Lower lobe of right lung (tissue), 2 donors: Measurements from ENCODE around the gene C2orf81. TPM values are rescaled to one million over a fixed set of nuclear protein-coding genes. Genes with fewer than 3 reads are reported as not detected.
"Not testable (repeated sequence)": the region's sequence is repeated elsewhere in the genome, so short reads cannot be mapped to it uniquely, and the experiment has no call there.

ENCODE experiments used
- ATAC-seq, 2 donors: fragments of 200-7000 bp; cut with Tn5 transposase; one replicate each; pipeline ENCODE4 v1.9.1; 2020 to 2022; ENCODE audit warnings: mild to moderate bottlenecking in 2 of 2, moderate library complexity in 2 of 2
- DNase-seq: peaks from one replicate; pipeline ENCODE4 v3.0.0-alpha.2; 2020
- H3K27ac ChIP-seq: fragments of 200-600 bp; one replicate; pipeline ENCODE4 v1.8.0; 2022
- H3K27me3 ChIP-seq: fragments of 200-600 bp; one replicate; pipeline ENCODE4 v1.8.0; 2022; ENCODE audit warnings: low read depth
- H3K36me3 ChIP-seq: fragments of 200-600 bp; one replicate; pipeline ENCODE4 v1.8.0; 2022; ENCODE audit warnings: mild to moderate bottlenecking
- H3K4me1 ChIP-seq: fragments of 200-600 bp; one replicate; pipeline ENCODE4 v1.8.0; 2022
- H3K4me3 ChIP-seq: fragments of 200-600 bp; one replicate; pipeline ENCODE4 v1.8.0; 2022; ENCODE audit warnings: mild to moderate bottlenecking
- H3K9me3 ChIP-seq: fragments of 200-600 bp; one replicate; pipeline ENCODE4 v1.8.0; 2022
- CTCF ChIP-seq: fragments of 200-600 bp; IDR thresholded peaks from one replicate; pipeline ENCODE4 v1.8.0; 2022; ENCODE audit warnings: antibody characterized with exemption, mild to moderate bottlenecking
- intact Hi-C: fragments of 100-400 bp; cut with DNase I; formaldehyde crosslinking; loops from one replicate; pipeline ENCODE4 v1.11.0; 2022
- total RNA-seq: library from RNA; stranded (reverse); fragmentation: NEBNext Ultra II Directional; extraction: Animal tissue kit (Norgen Biotek cat#: 25700); gene quantifications from one replicate; pipeline ENCODE4 v1.2.1, GENCODE V29; 2021
- donor health status: DM: no; HTN: yes; CAD: no; lungs with severe emphysema.

C2orf81 gene
- total RNA-seq, 1 donor from 2014 or later: 10.0 TPM

DNA sequence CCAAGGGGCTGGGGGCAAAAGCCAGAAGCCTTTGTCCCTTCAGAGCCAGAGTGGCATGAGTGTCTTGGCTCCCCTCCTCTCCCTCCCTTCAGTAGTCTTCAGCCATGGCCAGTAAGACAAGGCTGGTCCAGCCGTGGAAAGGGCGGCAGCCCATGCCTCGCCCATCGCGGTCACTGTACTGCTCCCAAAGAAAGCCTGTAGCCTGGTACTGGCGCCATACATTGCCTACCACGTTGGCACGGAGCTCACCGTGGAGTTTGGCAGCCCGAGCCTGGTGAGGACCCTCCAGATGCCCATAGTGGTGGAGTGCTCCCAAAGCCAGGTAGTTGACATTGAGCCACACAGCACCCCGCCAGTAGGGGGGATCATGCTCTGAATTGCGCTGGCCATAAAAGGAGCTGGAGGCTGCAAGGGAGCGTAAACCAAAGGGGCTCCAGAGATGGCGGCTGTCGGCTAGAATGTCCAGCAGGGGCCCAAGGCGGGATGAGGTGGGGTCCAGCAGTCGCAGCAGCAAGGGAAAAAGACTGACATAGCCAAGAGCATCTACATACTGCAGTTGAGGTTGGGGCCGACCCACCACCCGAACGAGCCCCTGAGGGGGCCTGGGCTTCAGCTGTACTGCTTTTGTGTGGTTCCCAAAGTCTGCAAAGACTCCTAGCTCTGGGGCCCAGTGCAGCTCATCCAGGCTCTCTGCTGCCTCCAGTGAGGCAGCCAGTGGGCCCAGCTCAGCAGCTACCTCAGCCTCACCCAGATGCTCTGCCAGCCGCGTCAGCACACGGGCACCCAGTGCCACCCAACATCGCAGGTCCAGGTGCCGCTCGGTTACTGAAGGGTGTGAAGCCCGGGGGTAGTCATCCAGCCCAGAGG is 40.0 kb upstream of the C2orf81 start:
- no peak for DNase-seq
- Histone ChIP-seq H3K4me3 (no peak overlapping the region), H3K27me3 (no peaks in the 10 kb centered on the region), H3K4me1 (peaks cover 45% of the 10 kb centered on the region), H3K36me3 (peaks cover 24% of the 10 kb centered on the region), H3K27ac (no peak overlapping the region), H3K9me3 (no peaks in the 10 kb centered on the region)
- intact Hi-C loops: no loop called here
- no peak for ATAC-seq
- TF ChIP-seq CTCF: no peak

DNA sequence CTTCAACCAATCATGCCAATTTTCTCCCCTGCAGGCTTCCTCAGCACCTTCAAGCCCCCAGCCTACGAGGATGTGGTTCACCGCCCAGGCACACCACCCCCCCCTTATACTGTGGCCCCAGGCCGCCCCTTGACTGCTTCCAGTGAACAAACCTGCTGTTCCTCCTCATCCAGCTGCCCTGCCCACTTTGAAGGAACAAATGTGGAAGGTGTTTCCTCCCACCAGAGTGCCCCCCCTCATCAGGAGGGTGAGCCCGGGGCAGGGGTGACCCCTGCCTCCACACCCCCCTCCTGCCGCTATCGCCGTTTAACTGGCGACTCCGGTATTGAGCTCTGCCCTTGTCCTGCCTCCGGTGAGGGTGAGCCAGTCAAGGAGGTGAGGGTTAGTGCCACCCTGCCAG is 38.8 kb upstream of the C2orf81 start:
- intact Hi-C loops: not testable (repeated sequence)
- H3K4me1 ChIP-seq: peaks cover 51% of the 10 kb centered on the region

GRCh38 chr2:74459503-74460118 is 38.2 kb upstream of the C2orf81 start:
- DNase-seq, H3K4me3 ChIP-seq, ATAC-seq, H3K9me3 ChIP-seq, H3K27ac ChIP-seq, intact Hi-C loops, H3K27me3 ChIP-seq: not testable (repeated sequence)
- H3K4me1 ChIP-seq: peaks cover 51% of the 10 kb centered on the region
- peaks cover 24% of the 10 kb centered on the region for H3K36me3 ChIP-seq

More for the DNA sequence above, 38.8 kb upstream of the C2orf81 start:
- H3K27me3 ChIP-seq, H3K27ac ChIP-seq, H3K4me3 ChIP-seq, H3K9me3 ChIP-seq, DNase-seq, ATAC-seq: not testable (repeated sequence)
- peaks cover 24% of the 10 kb centered on the region for H3K36me3 ChIP-seq

DNA sequence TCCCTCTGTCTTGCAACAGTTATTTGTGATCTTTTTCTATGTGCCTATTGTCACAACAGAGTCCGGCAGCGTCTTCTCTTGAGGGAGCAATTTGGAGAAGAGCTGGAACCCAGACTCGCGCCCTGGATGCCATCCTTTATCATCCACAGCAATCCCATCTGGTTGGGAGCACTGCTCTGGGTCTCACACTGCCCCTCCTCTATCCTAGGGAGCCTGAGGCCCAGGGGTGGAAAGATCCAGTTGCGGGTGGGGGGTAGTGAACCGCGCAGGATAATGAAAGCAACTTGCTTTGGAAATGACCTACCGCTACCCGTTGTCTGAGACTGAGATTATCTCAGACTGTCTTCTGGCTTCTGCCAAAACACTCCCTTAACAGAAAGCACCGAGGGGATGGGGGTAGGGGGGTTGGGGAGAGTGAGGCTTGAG is 37.5 kb upstream of the C2orf81 start:
- Histone ChIP-seq H3K4me1 (peaks cover 44% of the 10 kb centered on the region), H3K27ac (peak overlapping the region; percentile 81), H3K36me3 (peaks cover 24% of the 10 kb centered on the region), H3K27me3 (no peaks in the 10 kb centered on the region), H3K9me3 (no peaks in the 10 kb centered on the region), H3K4me3 (peak overlapping the region; percentile 74)
- no peak for DNase-seq
- intact Hi-C loops: no loop called here
- no peak for ATAC-seq
- TF ChIP-seq CTCF: no peak

GRCh38 chr2:74458132-74458937 is 36.9 kb upstream of the C2orf81 start, which contains the start of gene WBP1:
Gene WBP1 (plus strand): TSS chr2:74458438. CDS start chr2:74458603, 165 bp downstream.
- Histone ChIP-seq H3K4me1 (peaks cover 38% of the 10 kb centered on the region), H3K4me3 (peak within 1 kb of the TSS; percentile 74), H3K27ac (peak within 1 kb of the TSS; percentile 97), H3K36me3 (peaks cover 24% of the 10 kb centered on the region), H3K9me3 (no peaks in the 10 kb centered on the region), H3K27me3 (no peaks in the 10 kb centered on the region)
- TF ChIP-seq CTCF: no peak
- intact Hi-C loops: no loop called here
- ATAC-seq (peak; percentile 95 to 96), DNase-seq (peak; percentile 100)

- ATAC-seq (peak; percentile 61 to 64), DNase-seq (peak; percentile 81)
- Histone ChIP-seq H3K27ac (peak overlapping the region; percentile 97), H3K36me3 (peaks cover 18% of the 10 kb centered on the region), H3K4me1 (peaks cover 36% of the 10 kb centered on the region), H3K27me3 (no peaks in the 10 kb centered on the region), H3K4me3 (peak overlapping the region; percentile 74), H3K9me3 (no peaks in the 10 kb centered on the region)
- intact Hi-C loops: no loop called here
- TF ChIP-seq CTCF: no peak
Measured at GRCh38 chr2:74457549-74458131, 36.2 kb upstream of the C2orf81 start.
